RWPE2 (cell line): ENCODE measurements around the gene ANKRD33B.
A peak's percentile ranks its signal among the peaks of the same experiment; 100 is the strongest.

Experiments used
- ATAC-seq: fragments of 200-7000 bp; cut with Tn5 transposase; 3 replicates; pipeline ENCODE4 v1.9.1; 2021; ENCODE audit warnings: low read depth
- DNase-seq: peaks from one replicate; pipeline ENCODE4 v3.0.0-alpha.2; 2020; ENCODE audit warnings: low spot score
- H3K27ac ChIP-seq: fragments of 450-650 bp; 2 replicates; pipeline ENCODE4 v1.5.1; 2017; ENCODE audit warnings: mild to moderate bottlenecking; ENCODE audit not compliant: poor library complexity, severe bottlenecking
- H3K27me3 ChIP-seq: fragments of 250-450 bp; sonication (Bioruptor Pico); 2 replicates; pipeline ENCODE4 v1.5.1; 2021; ENCODE audit warnings: mild to moderate bottlenecking, moderate library complexity; ENCODE audit not compliant: insufficient read depth, poor library complexity, severe bottlenecking
- H3K36me3 ChIP-seq: fragments of 250-450 bp; sonication (Bioruptor Pico); 2 replicates; pipeline ENCODE4 v1.5.1; 2020; ENCODE audit warnings: low read depth, mild to moderate bottlenecking, moderate library complexity
- H3K4me1 ChIP-seq: fragments of 250-450 bp; sonication (Bioruptor Pico); 2 replicates; pipeline ENCODE4 v1.5.1; 2021; ENCODE audit warnings: mild to moderate bottlenecking, moderate library complexity; ENCODE audit not compliant: insufficient read depth, poor library complexity, severe bottlenecking
- H3K4me3 ChIP-seq: fragments of 250-450 bp; sonication (Bioruptor Pico); 2 replicates; pipeline ENCODE4 v1.5.1; 2021; ENCODE audit warnings: mild to moderate bottlenecking, moderate library complexity; ENCODE audit not compliant: severe bottlenecking
- H3K9me3 ChIP-seq: fragments of 250-450 bp; sonication (Bioruptor Pico); 2 replicates; pipeline ENCODE4 v1.5.1; 2021; ENCODE audit warnings: mild to moderate bottlenecking, moderate library complexity; ENCODE audit not compliant: severe bottlenecking
- TF ChIP-seq, protein P1 (sequence below): fragments of 450-650 bp; IDR thresholded peaks from one replicate; pipeline ENCODE4 v1.5.1; 2017; ENCODE audit warnings: mild to moderate bottlenecking, moderate library complexity; ENCODE audit not compliant: poor library complexity, severe bottlenecking

The ANKRD33B gene

DNA sequence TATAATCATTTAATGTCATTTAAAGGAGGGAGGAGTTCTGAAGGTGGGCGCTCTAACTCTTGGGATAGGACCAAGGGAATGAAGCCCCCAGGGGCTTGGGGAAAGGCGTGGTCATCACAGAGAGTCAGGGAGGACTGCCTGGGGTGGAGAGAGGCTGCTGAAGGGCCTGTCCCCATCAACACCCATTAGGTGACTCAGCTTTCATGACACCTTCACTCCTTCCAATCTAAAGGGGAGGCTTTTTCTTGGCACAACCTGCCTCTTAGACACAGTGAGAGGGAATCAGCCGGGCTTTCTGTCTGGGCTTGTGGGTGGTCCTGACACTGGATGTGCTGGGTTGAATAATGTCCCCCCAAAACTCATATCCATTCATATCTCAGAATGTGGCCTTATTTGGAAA lies 31.4 kb upstream of the ANKRD33B start:
- H3K4me1 ChIP-seq = peaks cover 12% of the 10 kb centered on the region
- no peaks in the 10 kb centered on the region for H3K27me3 ChIP-seq
- H3K9me3 ChIP-seq = no peaks in the 10 kb centered on the region
- H3K27ac ChIP-seq = no peak overlapping the region
- peak; percentile 34 for DNase-seq
- H3K4me3 ChIP-seq = no peak overlapping the region
- H3K36me3 ChIP-seq = no peaks in the 10 kb centered on the region
- no peak for ATAC-seq
- TF ChIP-seq, protein P1, sequence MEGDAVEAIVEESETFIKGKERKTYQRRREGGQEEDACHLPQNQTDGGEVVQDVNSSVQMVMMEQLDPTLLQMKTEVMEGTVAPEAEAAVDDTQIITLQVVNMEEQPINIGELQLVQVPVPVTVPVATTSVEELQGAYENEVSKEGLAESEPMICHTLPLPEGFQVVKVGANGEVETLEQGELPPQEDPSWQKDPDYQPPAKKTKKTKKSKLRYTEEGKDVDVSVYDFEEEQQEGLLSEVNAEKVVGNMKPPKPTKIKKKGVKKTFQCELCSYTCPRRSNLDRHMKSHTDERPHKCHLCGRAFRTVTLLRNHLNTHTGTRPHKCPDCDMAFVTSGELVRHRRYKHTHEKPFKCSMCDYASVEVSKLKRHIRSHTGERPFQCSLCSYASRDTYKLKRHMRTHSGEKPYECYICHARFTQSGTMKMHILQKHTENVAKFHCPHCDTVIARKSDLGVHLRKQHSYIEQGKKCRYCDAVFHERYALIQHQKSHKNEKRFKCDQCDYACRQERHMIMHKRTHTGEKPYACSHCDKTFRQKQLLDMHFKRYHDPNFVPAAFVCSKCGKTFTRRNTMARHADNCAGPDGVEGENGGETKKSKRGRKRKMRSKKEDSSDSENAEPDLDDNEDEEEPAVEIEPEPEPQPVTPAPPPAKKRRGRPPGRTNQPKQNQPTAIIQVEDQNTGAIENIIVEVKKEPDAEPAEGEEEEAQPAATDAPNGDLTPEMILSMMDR = no peak

DNA sequence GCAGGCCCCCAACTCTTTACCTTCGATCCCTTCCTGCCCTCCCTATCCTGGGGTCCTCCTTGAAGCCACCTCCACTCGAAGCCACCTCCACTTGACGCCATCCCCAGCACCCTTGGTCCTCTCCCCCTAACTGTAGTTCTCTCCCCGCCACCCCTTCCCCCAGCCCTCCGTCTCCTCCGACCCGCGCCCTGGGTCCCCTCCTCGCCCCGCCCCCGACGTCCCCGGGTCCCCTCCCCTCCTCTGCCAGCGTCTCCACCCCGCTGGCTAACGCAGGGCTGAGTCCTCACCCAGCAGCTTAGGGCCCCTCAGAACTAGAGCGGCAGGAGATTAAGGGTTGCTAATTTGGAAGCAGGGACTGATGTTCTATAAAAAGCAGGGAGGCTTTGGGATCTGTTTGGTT lies 30.6 kb upstream of the ANKRD33B start:
- Histone ChIP-seq H3K4me1 (peaks cover 6% of the 10 kb centered on the region), H3K27me3 (no peaks in the 10 kb centered on the region), H3K27ac (no peak overlapping the region), H3K36me3 (no peaks in the 10 kb centered on the region), H3K4me3 (no peak overlapping the region), H3K9me3 (no peaks in the 10 kb centered on the region)
- DNase-seq (peak; percentile 59), ATAC-seq (no peak)
- TF ChIP-seq, protein P1 = no peak

DNA sequence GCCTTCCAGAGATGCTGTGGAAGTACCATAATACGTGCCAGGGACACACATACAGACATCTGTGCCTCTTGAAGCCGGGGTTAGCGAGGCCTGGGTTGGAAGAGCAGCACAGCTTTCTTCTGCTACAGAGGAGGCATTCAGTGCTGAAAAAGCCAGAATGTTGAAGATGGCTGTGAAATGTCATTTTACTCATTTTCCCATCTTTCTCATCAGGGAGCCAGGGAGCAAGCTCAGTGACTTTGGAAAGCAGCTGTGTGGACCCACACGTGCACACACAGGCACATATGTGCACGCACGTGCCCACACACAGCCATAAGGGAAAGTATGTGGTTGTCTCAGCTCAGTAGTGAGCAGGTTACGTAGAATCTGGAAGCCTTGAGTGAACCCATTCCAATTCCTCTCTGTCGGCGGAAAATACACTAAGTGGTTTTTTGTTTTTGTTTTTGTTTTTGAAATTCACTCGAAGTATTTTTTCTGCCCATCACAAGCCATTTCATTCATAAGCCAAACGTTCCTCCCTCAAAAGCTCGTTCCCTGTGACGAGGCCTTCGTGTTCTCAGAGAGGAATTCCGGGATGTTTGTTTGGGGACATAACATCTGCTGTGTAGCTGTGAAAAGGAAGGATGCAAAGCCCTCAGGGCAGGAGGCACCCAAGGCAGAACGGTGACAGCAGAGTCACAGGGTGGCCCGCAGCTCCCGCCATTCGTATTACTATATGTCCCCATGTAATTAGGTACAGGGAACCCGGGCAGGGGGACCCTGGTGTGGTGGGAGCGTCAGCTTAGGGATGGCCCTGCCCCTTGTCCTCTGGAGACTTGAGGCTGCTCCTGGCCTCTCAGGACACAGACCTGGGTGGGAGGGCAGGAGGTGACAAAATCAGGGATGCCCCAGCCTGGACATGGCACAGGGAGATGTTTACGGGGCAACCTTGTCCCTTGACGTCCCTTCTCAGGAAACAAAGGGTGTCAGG lies 29.0 kb upstream of the ANKRD33B start:
- ATAC-seq = no peak; the same call in 2 of the 3 replicates
- no peaks in the 10 kb centered on the region for H3K27me3 ChIP-seq
- H3K36me3 ChIP-seq = no peaks in the 10 kb centered on the region
- no peak overlapping the region for H3K27ac ChIP-seq
- H3K4me1 ChIP-seq = no peaks in the 10 kb centered on the region
- DNase-seq = peak; percentile 57
- H3K4me3 ChIP-seq = no peak overlapping the region
- no peaks in the 10 kb centered on the region for H3K9me3 ChIP-seq
- TF ChIP-seq, protein P1 = no peak

DNA sequence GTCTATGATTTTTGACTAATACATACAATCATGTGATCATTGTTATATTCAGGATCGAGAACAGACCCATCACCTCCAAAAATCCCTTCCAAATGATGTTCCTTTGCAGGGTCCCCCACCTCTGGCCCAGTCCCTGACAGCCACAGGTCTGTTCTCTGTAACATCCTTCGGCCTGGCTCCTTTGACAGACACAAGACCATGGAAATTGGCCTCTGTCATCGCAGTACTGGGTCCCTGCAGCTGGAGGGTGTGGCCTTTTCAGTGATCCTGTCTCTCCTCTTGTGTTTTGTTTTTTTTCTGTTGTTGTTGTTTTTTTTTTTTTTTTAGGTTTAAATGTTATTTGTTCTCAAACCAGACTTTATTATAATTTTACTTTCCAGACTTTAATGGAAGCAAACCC lies 27.4 kb upstream of the ANKRD33B start:
- Histone ChIP-seq H3K27me3 (no peaks in the 10 kb centered on the region), H3K27ac (no peak overlapping the region), H3K4me1 (no peaks in the 10 kb centered on the region), H3K4me3 (no peak overlapping the region), H3K36me3 (no peaks in the 10 kb centered on the region), H3K9me3 (no peaks in the 10 kb centered on the region)
- ATAC-seq (no peak), DNase-seq (peak; percentile 17)
- TF ChIP-seq, protein P1 = no peak
